HG03432 (cell line): ENCODE results near the gene LSM4.
"Not testable (repeated sequence)": the region's sequence is repeated elsewhere in the genome, so short reads cannot be mapped to it uniquely, and the experiment has no call there.

Experiments
- ATAC-seq: cut with Tn5 transposase; IDR thresholded peaks from one replicate; pipeline ENCODE4 v1.9.1; 2021; ENCODE audit warnings: mild to moderate bottlenecking, moderate library complexity; ENCODE audit not compliant: unreplicated experiment

Gene LSM4

GRCh38 chr19:18322759-18323460 is at the start of gene LSM4:
LSM4 (minus strand) TSS chr19:18323076; CDS start chr19:18323020, 56 bp downstream.
- peak; percentile 94 for ATAC-seq

- no peak for ATAC-seq
Measured at GRCh38 chr19:18368504-18369222, 45.8 kb upstream of the LSM4 start.

GRCh38 chr19:18366021-18366435 is 43.2 kb upstream of the LSM4 start:
- no peak for ATAC-seq

- no peak for ATAC-seq
Measured at GRCh38 chr19:18364826-18365528, 42.1 kb upstream of the LSM4 start.

DNA sequence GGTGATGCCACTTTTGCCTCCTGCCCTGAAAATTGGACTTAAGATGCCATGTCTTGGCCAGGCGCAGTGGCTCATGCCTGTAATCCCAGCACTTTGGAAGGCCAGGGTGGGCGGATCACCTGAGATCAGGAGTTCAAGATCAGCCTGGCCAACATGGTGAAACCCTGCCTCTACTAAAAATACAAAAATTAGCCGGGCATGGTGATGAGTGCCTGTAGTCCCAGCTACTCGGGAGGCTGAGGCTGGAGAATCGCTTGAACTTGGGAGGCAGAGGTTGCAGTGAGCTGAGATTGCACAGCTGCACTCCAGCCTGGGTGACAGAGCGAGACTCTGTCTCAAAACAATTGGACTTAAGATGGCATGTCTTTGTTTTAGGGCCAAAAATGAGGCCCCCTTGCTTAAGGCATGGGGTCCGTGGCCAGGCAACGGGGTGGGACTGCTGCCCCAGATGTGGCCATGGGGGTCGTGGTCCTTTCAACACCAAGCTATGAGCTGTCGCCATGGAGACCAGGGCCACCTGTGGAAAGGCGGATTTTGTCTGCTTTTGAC is 41.5 kb upstream of the LSM4 start:
- not testable (repeated sequence) for ATAC-seq

DNA sequence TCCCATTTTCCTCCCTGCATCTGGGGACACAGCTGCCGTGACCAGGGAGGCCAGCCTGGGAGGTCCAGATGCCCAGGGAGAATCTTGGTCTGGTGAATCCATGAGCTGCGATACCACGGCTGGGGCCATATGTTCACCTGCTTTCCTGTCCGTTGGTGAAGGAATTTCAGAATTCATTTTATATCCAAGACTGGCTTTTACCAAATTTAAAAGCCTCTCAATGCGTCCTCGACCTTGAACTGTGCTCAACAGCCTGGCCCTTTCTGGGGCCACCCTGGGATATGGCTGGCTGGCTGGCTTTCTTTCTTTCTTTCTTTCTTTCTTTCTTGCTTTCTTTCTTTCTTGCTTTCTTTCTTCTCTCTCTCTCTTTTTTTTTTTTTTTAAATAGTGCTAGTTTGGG is 40.9 kb upstream of the LSM4 start:
- no peak for ATAC-seq

- no peak for ATAC-seq
Measured at GRCh38 chr19:18362934-18363542, 40.2 kb upstream of the LSM4 start.

GRCh38 chr19:18361646-18362045 is 38.8 kb upstream of the LSM4 start:
- no peak for ATAC-seq

DNA sequence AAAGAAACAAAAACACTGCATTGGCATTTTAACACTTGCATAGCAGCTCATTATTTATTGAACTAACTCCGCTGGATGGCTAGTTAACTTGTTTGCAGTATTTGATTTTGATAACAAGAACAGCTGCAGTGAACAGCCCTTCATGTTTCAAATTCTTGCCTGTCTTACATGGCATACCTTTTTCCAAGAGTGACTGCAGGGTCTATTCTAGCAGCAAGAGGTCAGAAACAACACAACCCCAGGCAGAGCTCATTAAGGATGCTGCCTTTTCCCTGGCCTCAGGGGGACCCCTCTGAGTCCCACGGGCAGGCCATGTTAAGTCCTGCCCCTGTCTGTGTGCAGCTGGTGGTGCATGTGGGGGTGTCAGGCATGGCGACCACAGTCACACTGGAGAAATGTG is 34.2 kb upstream of the LSM4 start:
- no peak for ATAC-seq

DNA sequence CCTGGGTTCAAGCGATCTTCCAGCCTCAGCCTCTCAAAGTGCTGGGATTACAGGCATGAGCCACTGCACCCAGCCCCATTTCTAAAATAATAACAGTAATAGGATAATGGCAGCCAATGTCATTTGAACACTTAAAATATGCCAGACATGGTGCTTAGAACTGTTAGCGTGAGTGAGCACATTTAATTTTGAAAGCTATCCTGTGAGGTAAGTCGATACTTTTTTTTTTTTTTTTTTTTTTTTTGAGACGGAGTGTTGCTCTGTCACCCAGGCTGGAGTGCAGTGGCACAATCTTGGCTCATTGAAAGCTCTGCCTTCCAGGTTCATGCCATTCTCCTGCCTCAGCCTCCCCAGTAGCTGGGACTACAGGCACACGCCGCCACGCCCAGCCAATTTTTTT is 31.9 kb upstream of the LSM4 start:
- not testable (repeated sequence) for ATAC-seq

DNA sequence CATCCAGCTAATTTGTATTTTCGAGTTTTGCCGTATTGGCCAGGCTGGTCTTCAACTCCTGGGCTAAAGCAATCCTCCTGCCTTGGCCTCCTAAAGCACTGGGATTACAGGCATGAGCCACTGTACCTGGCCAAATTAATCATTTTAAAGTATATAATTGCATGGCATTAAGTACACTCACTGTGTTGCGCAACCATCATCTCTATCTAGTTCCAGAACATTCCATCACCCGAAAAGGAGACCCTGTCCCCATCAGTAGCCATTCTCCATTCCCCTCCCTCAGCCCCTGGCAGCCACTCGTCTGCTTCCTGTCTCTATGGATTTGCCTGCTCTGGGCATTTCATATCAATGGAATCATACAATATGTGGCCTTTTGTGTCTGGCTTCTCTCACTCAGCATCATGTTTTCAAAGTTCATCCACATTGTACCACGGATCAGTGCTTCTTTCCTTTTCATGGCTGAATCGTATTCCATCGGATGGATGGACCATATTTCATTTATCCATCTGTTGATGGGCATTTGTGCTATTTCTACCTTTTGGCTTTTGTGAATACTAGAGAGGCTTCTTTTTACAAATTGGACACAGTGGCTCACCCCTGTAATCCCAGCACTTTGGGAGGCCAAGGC is 30.6 kb upstream of the LSM4 start:
- ATAC-seq: no peak

GRCh38 chr19:18351544-18351943 is 28.7 kb upstream of the LSM4 start:
- ATAC-seq: no peak

GRCh38 chr19:18350490-18350889 is 27.6 kb upstream of the LSM4 start:
- ATAC-seq: no peak

GRCh38 chr19:18349524-18350128 is 26.8 kb upstream of the LSM4 start:
- no peak for ATAC-seq

DNA sequence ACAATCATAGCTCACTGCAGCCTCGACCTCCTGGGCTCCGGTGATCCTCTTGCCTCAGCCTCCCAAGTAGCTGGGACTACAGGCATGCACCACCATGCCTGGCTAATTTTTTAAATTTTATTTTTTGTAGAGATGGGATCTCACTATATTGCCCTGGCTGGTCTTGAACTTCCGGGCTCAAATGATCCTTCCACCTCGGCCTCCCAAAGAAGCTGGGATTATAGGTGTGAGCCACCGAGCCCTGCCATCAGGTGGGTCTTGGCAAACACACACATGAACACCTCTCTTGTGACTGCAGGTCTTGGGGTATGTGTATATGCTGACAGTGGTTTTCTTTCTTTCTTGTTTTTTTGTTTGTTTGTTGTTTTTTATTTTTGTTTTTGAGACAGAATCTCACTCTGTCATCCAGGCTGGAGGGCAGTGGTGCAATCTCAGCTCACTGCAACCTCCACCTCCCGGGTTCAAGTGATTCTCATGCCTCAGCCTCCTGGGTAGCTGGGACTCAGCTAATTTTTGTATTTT is 26.0 kb upstream of the LSM4 start:
- ATAC-seq: not testable (repeated sequence)

GRCh38 chr19:18348171-18348570 is 25.3 kb upstream of the LSM4 start:
- ATAC-seq: no peak

DNA sequence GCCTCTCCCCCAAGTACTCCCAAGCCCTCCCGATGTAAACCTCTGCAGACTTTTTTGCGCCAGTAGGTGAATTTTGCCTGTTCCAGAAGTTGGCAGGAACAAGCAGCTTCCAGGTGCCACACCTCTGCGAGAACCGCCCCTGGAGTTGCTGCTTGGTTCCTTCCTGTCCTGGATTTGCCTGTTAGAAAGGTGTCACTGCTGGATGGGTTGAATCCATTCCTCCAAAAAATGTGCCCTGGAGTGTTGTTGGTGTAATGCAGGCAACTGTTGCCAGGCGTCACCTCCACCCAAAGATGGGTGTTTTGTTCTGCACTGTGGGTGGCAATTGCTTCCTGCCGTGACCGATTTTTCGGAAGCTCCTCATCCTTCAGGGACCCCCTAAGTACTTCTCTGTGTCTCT is 23.2 kb upstream of the LSM4 start:
- ATAC-seq: no peak

DNA sequence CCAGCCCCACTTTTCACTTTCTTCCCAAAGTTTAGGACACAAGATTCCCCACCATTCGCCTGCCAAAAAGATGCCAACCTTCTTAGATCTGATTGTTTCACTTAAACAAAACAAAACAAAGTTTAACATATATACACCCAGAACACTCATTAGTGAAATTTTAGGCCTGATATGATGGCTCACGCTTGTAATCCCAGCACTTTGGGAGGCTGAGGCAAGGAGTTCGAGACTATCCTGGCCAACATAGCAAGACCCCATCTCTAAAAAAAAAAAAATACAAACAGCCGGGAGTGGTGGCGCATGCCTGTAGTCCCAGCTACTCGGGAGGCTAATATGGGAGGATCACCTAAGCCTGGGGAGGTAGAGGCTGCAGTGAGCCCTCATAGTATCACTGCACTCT is 22.4 kb upstream of the LSM4 start:
- ATAC-seq: no peak

- no peak for ATAC-seq
Measured at GRCh38 chr19:18344582-18344950, 21.7 kb upstream of the LSM4 start.

DNA sequence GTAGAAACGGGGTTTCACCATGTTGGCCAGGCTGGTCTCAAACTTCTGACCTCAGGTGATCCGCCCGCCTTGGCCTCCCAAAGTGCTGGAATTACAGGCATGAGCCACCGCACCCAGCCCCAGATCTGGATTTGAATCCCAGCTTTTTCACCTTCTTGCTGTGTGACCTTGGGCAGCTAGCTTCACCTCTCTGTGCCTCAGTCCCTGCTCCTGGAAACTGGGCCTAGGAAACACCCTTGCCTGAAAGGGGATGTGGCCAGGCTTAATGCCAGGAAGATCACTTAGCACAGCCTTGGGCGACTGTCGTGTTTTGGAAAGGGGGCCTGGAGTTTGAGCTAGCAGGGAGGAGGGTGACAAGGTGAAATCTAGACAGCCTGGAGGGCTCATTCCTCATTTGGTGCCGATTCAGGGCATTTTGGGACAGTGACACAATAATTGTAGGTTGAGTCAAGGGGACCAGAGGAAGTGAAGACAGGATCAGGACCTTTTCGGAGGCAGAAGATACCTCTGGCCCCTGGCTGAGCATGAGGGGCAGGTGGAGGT is 19.3 kb upstream of the LSM4 start:
- ATAC-seq: no peak
